ENCODE results near the gene LRRC46. TPM values are rescaled to one million over a fixed set of nuclear protein-coding genes. Genes with fewer than 3 reads are reported as not detected.

The LRRC46 gene
- total and polyA plus RNA-seq, 2 experiments from 2014 or later: 0.18 to 0.35 TPM

GRCh38 chr17:47847341-47848197 is 16.1 kb downstream of the LRRC46 start:
- Mint-ChIP-seq H3K4me3 (peak overlapping the region; percentile 69), H3K36me3 (ENCODE audit: low read depth) (no peaks in the 10 kb centered on the region), H3K4me1 (peaks cover 49% of the 10 kb centered on the region), H3K9me3 (no peaks in the 10 kb centered on the region), H3K27me3 (ENCODE audit: insufficient read depth, low read depth, poor library complexity) (peaks cover 68% of the 10 kb centered on the region), H3K27ac (no peak overlapping the region)
- Histone ChIP-seq H3K36me3 (ENCODE audit: insufficient read depth) (no peaks in the 10 kb centered on the region), H4K20me1 (replicated peaks; ENCODE audit: insufficient read depth) (peaks cover 4% of the 10 kb centered on the region; the same call in 1 of the 2 replicates), H3K27ac (ENCODE audit: low read depth) (no peak overlapping the region), H3K9me2 (ENCODE audit: insufficient read depth) (no peaks in the 10 kb centered on the region), H3F3A (replicated peaks; ENCODE audit: low read depth) (peaks cover 17% of the 10 kb centered on the region), H3K4me1 (ENCODE audit: insufficient read depth) (peaks cover 39% of the 10 kb centered on the region), H3K4me3 (peak overlapping the region; percentile 66), H3K4me2 (peak overlapping the region; percentile 96), H2AFZ (peak overlapping the region; percentile 94), H3K79me2 (replicated peaks; ENCODE audit: insufficient read depth) (no peaks in the 10 kb centered on the region), H3K27me3 (ENCODE audit: insufficient read depth) (peaks cover 83% of the 10 kb centered on the region)
- peak; percentile 40 for ATAC-seq
- TF ChIP-seq REST (IDR thresholded peaks at IDR 0.05; ENCODE audit: unreplicated experiment) (no peak), ETS1 (IDR thresholded peaks at IDR 0.05) (no peak), ZNF331 (CRISPR knock-in tag; IDR thresholded peaks at IDR 0.05; ENCODE audit: low read depth) (no peak), POLR2AphosphoS5 (IDR thresholded peaks at IDR 0.05; ENCODE audit: low read depth) (peak; percentile 39), ZNF462 (CRISPR knock-in tag; IDR thresholded peaks at IDR 0.05) (no peak), CREB1 (CRISPR knock-in tag; IDR thresholded peaks at IDR 0.05; ENCODE audit: low read depth) (no peak; the same call in 1 of the 2 replicates), EZH2 (IDR thresholded peaks at IDR 0.05; ENCODE audit: low read depth, unreplicated experiment) (peak; percentile 17), CTCF (conservative IDR thresholded peaks at IDR 0.05; ENCODE audit: low read depth in 2 of 2) (peak; percentile 74 to 80), ZNF114 (CRISPR knock-in tag; IDR thresholded peaks at IDR 0.05) (0 out of 2 replicates have a peak, but pooled peaks have one; percentile 7), JUNB (IDR thresholded peaks at IDR 0.05; ENCODE audit: unreplicated experiment) (no peak), NANOG (IDR thresholded peaks at IDR 0.05; ENCODE audit: borderline replicate concordance) (no peak), EZH2phosphoT487 (IDR thresholded peaks at IDR 0.05; ENCODE audit: unreplicated experiment) (no peak), STAT1 (IDR thresholded peaks at IDR 0.05; ENCODE audit: unreplicated experiment) (no peak)
- peak; percentile 86 for DNase-seq (ENCODE audit: low spot score)

All from GM23338 (cell line).